Liver (tissue), 3 donors: ENCODE results near the gene PACS1.

Experiments
- CTCF ChIP-seq: fragments of 150-350 bp; IDR thresholded peaks from 2 replicates; pipeline ENCODE4 v1.5.1; 2017; ENCODE audit warnings: improper control_type of control experiment, low read depth, low read length; ENCODE audit not compliant: missing input control
- GABPA ChIP-seq, 2 donors: IDR thresholded peaks in 1 of 2; conservative IDR thresholded peaks in 1 of 2; 2 replicates each; pipeline ENCODE4 v1.6.1; 2016; ENCODE audit warnings: antibody characterized with exemption in 2 of 2, mild to moderate bottlenecking in 1 of 2, moderate library complexity in 1 of 2
- HNF4A ChIP-seq, 2 donors: conservative IDR thresholded peaks; 2 replicates each; pipeline ENCODE4 v1.6.1; 2016; ENCODE audit warnings: antibody characterized with exemption in 2 of 2, mild to moderate bottlenecking in 2 of 2
- HNF4G ChIP-seq: IDR thresholded peaks from 2 replicates; pipeline ENCODE4 v1.6.1; 2016; ENCODE audit warnings: antibody characterized with exemption
- JUND ChIP-seq, 2 donors: IDR thresholded peaks; 2 replicates each; pipeline ENCODE4 v1.6.1; 2016; ENCODE audit warnings: antibody characterized with exemption in 2 of 2
- MAX ChIP-seq: IDR thresholded peaks from 2 replicates; pipeline ENCODE4 v1.6.1; 2016; ENCODE audit warnings: antibody characterized with exemption
- NR2F2 ChIP-seq: IDR thresholded peaks from 2 replicates; pipeline ENCODE4 v1.6.1; 2016; ENCODE audit warnings: antibody characterized with exemption
- RAD21 ChIP-seq, 2 donors: IDR thresholded peaks; 2 replicates each; pipeline ENCODE4 v1.6.1; 2016; ENCODE audit warnings: antibody characterized with exemption in 2 of 2, mild to moderate bottlenecking in 2 of 2
- SP1 ChIP-seq: IDR thresholded peaks from 2 replicates; pipeline ENCODE4 v1.6.1; 2018; ENCODE audit warnings: antibody characterized with exemption, mild to moderate bottlenecking
- TAF1 ChIP-seq: conservative IDR thresholded peaks from 2 replicates; pipeline ENCODE4 v1.6.1; 2016; ENCODE audit warnings: antibody characterized with exemption, mild to moderate bottlenecking
- YY1 ChIP-seq: IDR thresholded peaks from 2 replicates; pipeline ENCODE4 v1.6.1; 2016; ENCODE audit warnings: antibody characterized with exemption, mild to moderate bottlenecking
- ZBTB33 ChIP-seq: IDR thresholded peaks from 2 replicates; pipeline ENCODE4 v1.6.1; 2016; ENCODE audit warnings: antibody characterized with exemption
- donor health status: healthy.
- donor health status: healthy.

- no peak for TF ChIP-seq YY1
- TF ChIP-seq CTCF, result no peak
- no peak for TF ChIP-seq MAX
- no peak for TF ChIP-seq GABPA (IDR thresholded peaks at IDR 0.05 in 1 of 2, conservative IDR thresholded peaks at IDR 0.05 in 1 of 2)
- TF ChIP-seq NR2F2, result no peak
- no peak for TF ChIP-seq TAF1
- no peak for TF ChIP-seq HNF4G
- no peak for TF ChIP-seq JUND (IDR thresholded peaks at IDR 0.05)
- TF ChIP-seq ZBTB33, result no peak
- no peak for TF ChIP-seq RAD21 (IDR thresholded peaks at IDR 0.05)
- TF ChIP-seq SP1, result no peak
- TF ChIP-seq HNF4A (conservative IDR thresholded peaks at IDR 0.05), result no peak
These were observed 6.2 kb upstream of the PACS1 start for GRCh38 chr11:66063900-66064299.
